HG02938 (cell line): ENCODE data around the gene TIAM1.

ENCODE experiments used
- ATAC-seq: cut with Tn5 transposase; IDR thresholded peaks from one replicate; pipeline ENCODE4 v1.9.1; 2021; ENCODE audit warnings: mild to moderate bottlenecking, moderate library complexity; ENCODE audit not compliant: unreplicated experiment

TIAM1 gene

GRCh38 chr21:31335957-31336738 is 7.9 kb downstream of the TIAM1 start:
- no peak for ATAC-seq

GRCh38 chr21:31334648-31335121 is 9.4 kb downstream of the TIAM1 start:
- no peak for ATAC-seq

GRCh38 chr21:31332525-31332924 is 11.5 kb downstream of the TIAM1 start:
- ATAC-seq: no peak

- ATAC-seq: no peak
These were observed 12.8 kb downstream of the TIAM1 start for GRCh38 chr21:31331231-31331630.

GRCh38 chr21:31330144-31330483 is 13.9 kb downstream of the TIAM1 start:
- ATAC-seq: no peak

- no peak for ATAC-seq
These were observed 14.5 kb downstream of the TIAM1 start for GRCh38 chr21:31329456-31330143.

GRCh38 chr21:31326522-31327242 is 17.4 kb downstream of the TIAM1 start:
- peak; percentile 98 for ATAC-seq

GRCh38 chr21:31318971-31319370 is 25.1 kb downstream of the TIAM1 start:
- ATAC-seq: no peak

- ATAC-seq: no peak
These were observed 26.4 kb downstream of the TIAM1 start for GRCh38 chr21:31317688-31318087.

GRCh38 chr21:31316488-31317169 is 27.4 kb downstream of the TIAM1 start:
- ATAC-seq: no peak

- ATAC-seq: no peak
These were observed 28.0 kb downstream of the TIAM1 start for GRCh38 chr21:31316072-31316471.

GRCh38 chr21:31310750-31311149 is 33.3 kb downstream of the TIAM1 start:
- no peak for ATAC-seq

GRCh38 chr21:31308584-31308983 is 35.5 kb downstream of the TIAM1 start:
- no peak for ATAC-seq

- no peak for ATAC-seq
These were observed 38.2 kb downstream of the TIAM1 start for GRCh38 chr21:31305888-31306287.

- ATAC-seq: no peak
These were observed 44.5 kb downstream of the TIAM1 start for GRCh38 chr21:31299291-31300147.

- no peak for ATAC-seq
These were observed 45.3 kb downstream of the TIAM1 start for GRCh38 chr21:31298618-31299269.

GRCh38 chr21:31297806-31298205 is 46.3 kb downstream of the TIAM1 start:
- ATAC-seq: no peak

GRCh38 chr21:31295676-31296075 is 48.4 kb downstream of the TIAM1 start:
- no peak for ATAC-seq

- ATAC-seq: no peak
These were observed 49.4 kb downstream of the TIAM1 start for GRCh38 chr21:31294691-31295090.

- no peak for ATAC-seq
These were observed 50.1 kb downstream of the TIAM1 start for GRCh38 chr21:31293986-31294385.
